HL-60 (cell line): Measurements from ENCODE around the gene DENND2D.

ENCODE experiments used
- DNase-seq, 2 experiments: peaks; one replicate each; pipeline ENCODE4 v3.0.0-alpha.2; 2010 to 2020; ENCODE audit warnings: low read depth in 1 of 2, low spot score in 1 of 2
- H3K27ac ChIP-seq: fragments of 250-450 bp; sonication (Bioruptor Pico); replicated peaks from 2 replicates; pipeline ENCODE4 v1.5.1; 2020; ENCODE audit warnings: mild to moderate bottlenecking, moderate library complexity
- H3K27me3 ChIP-seq: fragments of 250-450 bp; sonication (Bioruptor Pico); 2 replicates; pipeline ENCODE4 v1.5.1; 2021; ENCODE audit warnings: mild to moderate bottlenecking, moderate library complexity; ENCODE audit not compliant: insufficient read depth, poor library complexity, severe bottlenecking
- H3K4me3 ChIP-seq: replicated peaks from 2 replicates; pipeline ENCODE4 v1.5.1; 2011; ENCODE audit warnings: mild to moderate bottlenecking, control low read depth, low read length; ENCODE audit not compliant: insufficient read depth
- GABPA ChIP-seq: IDR thresholded peaks from 2 replicates; pipeline ENCODE4 v1.6.1; 2012; ENCODE audit warnings: low read depth
- POLR2AphosphoS5 ChIP-seq: IDR thresholded peaks from 2 replicates; pipeline ENCODE4 v1.6.1; 2012; ENCODE audit warnings: low read depth
- SPI1 ChIP-seq: IDR thresholded peaks from 2 replicates; pipeline ENCODE4 v1.6.1; 2012; ENCODE audit warnings: low read depth, mild to moderate bottlenecking, borderline replicate concordance
- TF ChIP-seq, protein P1 (sequence below): IDR thresholded peaks from 2 replicates; pipeline ENCODE4 v1.6.1; 2012; ENCODE audit warnings: low read depth; ENCODE audit not compliant: insufficient replicate concordance
- TF ChIP-seq, protein P2 (sequence below): IDR thresholded peaks from one replicate; pipeline ENCODE4 v1.5.1; 2011; ENCODE audit warnings: low read length, control low read depth, inconsistent platforms; ENCODE audit not compliant: insufficient read depth

Gene DENND2D

DNA sequence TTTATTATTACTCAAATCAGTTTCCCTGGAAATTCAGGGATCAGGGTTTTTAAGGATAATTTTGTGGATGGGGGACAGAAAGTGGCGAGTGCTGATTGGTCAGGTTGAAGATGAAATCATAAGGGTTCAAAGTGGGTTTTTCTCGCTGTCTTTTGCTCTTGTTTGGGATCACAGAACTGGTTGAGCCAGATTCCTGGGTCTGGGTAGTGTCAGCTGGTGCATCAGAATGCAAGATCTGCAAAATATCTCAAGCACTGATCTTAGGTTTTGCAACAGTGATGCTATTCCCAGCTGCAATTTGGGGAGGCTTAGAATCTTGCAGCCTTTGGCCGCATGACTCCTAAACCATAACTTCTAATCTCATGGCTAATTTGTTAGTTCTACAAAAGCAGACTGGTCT is 36.4 kb upstream of the DENND2D start:
- no peak overlapping the region for H3K27ac ChIP-seq
- H3K27me3 ChIP-seq = peaks cover 3% of the 10 kb centered on the region
- TF ChIP-seq, protein P1, sequence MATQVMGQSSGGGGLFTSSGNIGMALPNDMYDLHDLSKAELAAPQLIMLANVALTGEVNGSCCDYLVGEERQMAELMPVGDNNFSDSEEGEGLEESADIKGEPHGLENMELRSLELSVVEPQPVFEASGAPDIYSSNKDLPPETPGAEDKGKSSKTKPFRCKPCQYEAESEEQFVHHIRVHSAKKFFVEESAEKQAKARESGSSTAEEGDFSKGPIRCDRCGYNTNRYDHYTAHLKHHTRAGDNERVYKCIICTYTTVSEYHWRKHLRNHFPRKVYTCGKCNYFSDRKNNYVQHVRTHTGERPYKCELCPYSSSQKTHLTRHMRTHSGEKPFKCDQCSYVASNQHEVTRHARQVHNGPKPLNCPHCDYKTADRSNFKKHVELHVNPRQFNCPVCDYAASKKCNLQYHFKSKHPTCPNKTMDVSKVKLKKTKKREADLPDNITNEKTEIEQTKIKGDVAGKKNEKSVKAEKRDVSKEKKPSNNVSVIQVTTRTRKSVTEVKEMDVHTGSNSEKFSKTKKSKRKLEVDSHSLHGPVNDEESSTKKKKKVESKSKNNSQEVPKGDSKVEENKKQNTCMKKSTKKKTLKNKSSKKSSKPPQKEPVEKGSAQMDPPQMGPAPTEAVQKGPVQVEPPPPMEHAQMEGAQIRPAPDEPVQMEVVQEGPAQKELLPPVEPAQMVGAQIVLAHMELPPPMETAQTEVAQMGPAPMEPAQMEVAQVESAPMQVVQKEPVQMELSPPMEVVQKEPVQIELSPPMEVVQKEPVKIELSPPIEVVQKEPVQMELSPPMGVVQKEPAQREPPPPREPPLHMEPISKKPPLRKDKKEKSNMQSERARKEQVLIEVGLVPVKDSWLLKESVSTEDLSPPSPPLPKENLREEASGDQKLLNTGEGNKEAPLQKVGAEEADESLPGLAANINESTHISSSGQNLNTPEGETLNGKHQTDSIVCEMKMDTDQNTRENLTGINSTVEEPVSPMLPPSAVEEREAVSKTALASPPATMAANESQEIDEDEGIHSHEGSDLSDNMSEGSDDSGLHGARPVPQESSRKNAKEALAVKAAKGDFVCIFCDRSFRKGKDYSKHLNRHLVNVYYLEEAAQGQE = no peak
- TF ChIP-seq, protein P2, sequence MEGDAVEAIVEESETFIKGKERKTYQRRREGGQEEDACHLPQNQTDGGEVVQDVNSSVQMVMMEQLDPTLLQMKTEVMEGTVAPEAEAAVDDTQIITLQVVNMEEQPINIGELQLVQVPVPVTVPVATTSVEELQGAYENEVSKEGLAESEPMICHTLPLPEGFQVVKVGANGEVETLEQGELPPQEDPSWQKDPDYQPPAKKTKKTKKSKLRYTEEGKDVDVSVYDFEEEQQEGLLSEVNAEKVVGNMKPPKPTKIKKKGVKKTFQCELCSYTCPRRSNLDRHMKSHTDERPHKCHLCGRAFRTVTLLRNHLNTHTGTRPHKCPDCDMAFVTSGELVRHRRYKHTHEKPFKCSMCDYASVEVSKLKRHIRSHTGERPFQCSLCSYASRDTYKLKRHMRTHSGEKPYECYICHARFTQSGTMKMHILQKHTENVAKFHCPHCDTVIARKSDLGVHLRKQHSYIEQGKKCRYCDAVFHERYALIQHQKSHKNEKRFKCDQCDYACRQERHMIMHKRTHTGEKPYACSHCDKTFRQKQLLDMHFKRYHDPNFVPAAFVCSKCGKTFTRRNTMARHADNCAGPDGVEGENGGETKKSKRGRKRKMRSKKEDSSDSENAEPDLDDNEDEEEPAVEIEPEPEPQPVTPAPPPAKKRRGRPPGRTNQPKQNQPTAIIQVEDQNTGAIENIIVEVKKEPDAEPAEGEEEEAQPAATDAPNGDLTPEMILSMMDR = no peak
- TF ChIP-seq GABPA = no peak
- TF ChIP-seq POLR2AphosphoS5 = no peak
- no peak for TF ChIP-seq SPI1
- no peak for DNase-seq
- no peak overlapping the region for H3K4me3 ChIP-seq

DNA sequence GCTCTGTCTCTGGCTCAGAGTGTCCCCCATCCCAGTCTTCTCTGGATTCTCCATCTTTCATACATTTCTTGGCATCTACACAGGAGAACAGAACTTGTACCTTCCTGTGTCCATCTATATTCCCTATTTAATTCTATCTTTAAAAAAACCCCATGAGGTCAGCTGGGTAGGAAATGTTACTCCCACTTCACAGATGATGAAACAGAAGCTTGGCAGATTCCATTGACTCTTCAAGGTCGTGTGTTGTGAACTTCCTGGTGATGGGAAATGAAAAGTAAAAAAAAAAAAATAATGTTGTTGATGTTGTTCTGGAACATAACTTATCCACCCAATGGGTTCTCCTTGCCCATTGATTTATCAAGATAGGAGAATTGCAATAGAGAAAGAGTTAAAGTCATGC is 35.9 kb upstream of the DENND2D start:
- Histone ChIP-seq H3K4me3 (no peak overlapping the region), H3K27me3 (peaks cover 3% of the 10 kb centered on the region), H3K27ac (no peak overlapping the region)
- DNase-seq = no peak
- TF ChIP-seq, protein P2 = no peak

DNA sequence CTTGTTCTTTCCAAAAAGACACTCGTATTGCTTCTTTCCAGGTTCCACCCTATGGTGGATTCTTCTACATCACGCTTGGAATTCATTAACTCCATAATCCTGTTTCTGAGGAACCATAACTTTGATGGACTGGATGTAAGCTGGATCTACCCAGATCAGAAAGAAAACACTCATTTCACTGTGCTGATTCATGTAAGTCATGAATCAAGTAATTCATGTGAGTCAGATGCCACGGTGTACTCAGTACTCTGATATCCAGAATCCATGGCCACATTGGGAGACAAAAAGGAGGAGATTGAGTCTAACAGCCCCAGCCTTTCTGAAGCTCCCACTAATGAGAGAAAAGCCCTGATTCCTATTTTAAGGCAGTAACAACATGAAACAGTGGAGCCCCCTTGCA is 34.4 kb upstream of the DENND2D start:
- no peak for DNase-seq
- no peak overlapping the region for H3K27ac ChIP-seq
- H3K27me3 ChIP-seq = peaks cover 3% of the 10 kb centered on the region
- no peak overlapping the region for H3K4me3 ChIP-seq
- TF ChIP-seq GABPA (no peak), SPI1 (no peak), POLR2AphosphoS5 (no peak)
- TF ChIP-seq, protein P2 = no peak
- TF ChIP-seq, protein P1 = no peak

DNA sequence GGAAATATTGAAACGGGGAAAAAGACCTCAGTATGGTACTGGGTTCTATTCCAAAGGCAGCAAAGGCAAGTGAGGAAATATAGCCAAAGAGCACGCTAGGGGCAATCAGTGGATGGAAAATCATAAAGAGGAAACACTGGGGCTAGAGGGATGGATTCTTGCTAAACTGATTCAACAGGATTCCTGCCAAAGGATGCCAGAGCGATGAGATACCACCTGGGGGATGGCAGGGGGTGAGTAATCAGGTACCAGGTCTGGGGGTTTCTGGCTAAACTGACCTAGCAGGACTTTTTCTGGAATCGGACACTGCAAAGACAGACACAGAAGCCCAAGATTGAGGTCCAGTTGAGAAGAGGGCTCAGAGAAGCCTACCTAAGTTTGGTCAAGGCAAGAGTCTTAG is 33.8 kb upstream of the DENND2D start:
- no peak overlapping the region for H3K4me3 ChIP-seq
- no peak overlapping the region for H3K27ac ChIP-seq
- peaks cover 3% of the 10 kb centered on the region for H3K27me3 ChIP-seq
- no peak for DNase-seq
- TF ChIP-seq POLR2AphosphoS5 = no peak
- TF ChIP-seq, protein P2 = no peak
- TF ChIP-seq, protein P1 = no peak
- TF ChIP-seq GABPA = no peak
- no peak for TF ChIP-seq SPI1
